Endothelial cell of hepatic sinusoid (primary cell): ENCODE measurements around the gene CISH.

ENCODE experiments used
- in situ Hi-C: cut with HindIII; loops from 2 replicates; pipeline ENCODE4 v1.10.0; 2017; ENCODE audit warnings: low sequenced_read_pairs

The CISH gene

GRCh38 chr3:50611464-50612233 lies at the start of gene CISH:
Gene CISH (minus strand): TSS chr3:50611774. CDS start chr3:50611650, 124 bp downstream.
- in situ Hi-C loops: loop anchor here (25.0 kb wide), 1 partner anchor 1051 kb away; the partner anchor contains the start of gene TEX264

GRCh38 chr3:50660386-50660785 lies 48.8 kb upstream of the CISH start:
- in situ Hi-C loops: no loop called here

GRCh38 chr3:50658831-50659230 lies 47.3 kb upstream of the CISH start:
- in situ Hi-C loops: no loop called here

GRCh38 chr3:50658416-50658815 lies 46.8 kb upstream of the CISH start:
- in situ Hi-C loops: no loop called here

GRCh38 chr3:50657816-50658215 lies 46.2 kb upstream of the CISH start:
- in situ Hi-C loops: no loop called here

- in situ Hi-C loops: no loop called here
Measured at GRCh38 chr3:50657407-50657806, 45.8 kb upstream of the CISH start.

GRCh38 chr3:50656417-50657195 lies 45.0 kb upstream of the CISH start:
- in situ Hi-C loops: no loop called here

GRCh38 chr3:50655009-50655830 lies 43.6 kb upstream of the CISH start:
- in situ Hi-C loops: no loop called here

- in situ Hi-C loops: no loop called here
Measured at GRCh38 chr3:50653937-50654595, 42.5 kb upstream of the CISH start.

GRCh38 chr3:50652709-50653108 lies 41.1 kb upstream of the CISH start:
- in situ Hi-C loops: no loop called here

- in situ Hi-C loops: no loop called here
Measured at GRCh38 chr3:50651920-50652529, 40.5 kb upstream of the CISH start.

- in situ Hi-C loops: no loop called here
Measured at GRCh38 chr3:50651445-50651844, 39.9 kb upstream of the CISH start.

- in situ Hi-C loops: no loop called here
Measured at GRCh38 chr3:50650018-50650417, 38.4 kb upstream of the CISH start.

- in situ Hi-C loops: no loop called here
Measured at GRCh38 chr3:50649451-50649931, 37.9 kb upstream of the CISH start.

- in situ Hi-C loops: no loop called here
Measured at GRCh38 chr3:50648944-50649343, 37.4 kb upstream of the CISH start.

GRCh38 chr3:50648313-50648712 lies 36.7 kb upstream of the CISH start:
- in situ Hi-C loops: no loop called here

GRCh38 chr3:50645378-50645777 lies 33.8 kb upstream of the CISH start:
- in situ Hi-C loops: no loop called here

- in situ Hi-C loops: no loop called here
Measured at GRCh38 chr3:50644561-50644960, 33.0 kb upstream of the CISH start.

GRCh38 chr3:50642382-50642781 lies 30.8 kb upstream of the CISH start:
- in situ Hi-C loops: no loop called here

GRCh38 chr3:50639055-50639494 lies 27.5 kb upstream of the CISH start:
- in situ Hi-C loops: no loop called here
